ENCODE results near the gene PRKN.

Gene PRKN

GRCh38 chr6:162438980-162439379 lies 288.6 kb downstream of the PRKN start:
- TF ChIP-seq ZNF384 (IDR thresholded peaks at IDR 0.05) (no peak), L3MBTL2 (conservative IDR thresholded peaks at IDR 0.05) (no peak), SP1 (IDR thresholded peaks at IDR 0.05) (no peak), CTBP1 (IDR thresholded peaks at IDR 0.05; ENCODE audit: borderline replicate concordance) (no peak), SUZ12 (IDR thresholded peaks at IDR 0.05) (no peak), HDGF (IDR thresholded peaks at IDR 0.05; ENCODE audit: borderline replicate concordance) (no peak), LEF1 (IDR thresholded peaks at IDR 0.05; ENCODE audit: borderline replicate concordance) (no peak), ARNT (IDR thresholded peaks at IDR 0.05) (no peak), BHLHE40 (IDR thresholded peaks at IDR 0.05; ENCODE audit: borderline replicate concordance) (no peak), ELF4 (IDR thresholded peaks at IDR 0.05) (no peak), TARDBP (IDR thresholded peaks at IDR 0.05) (no peak)
- DNase-seq (ENCODE audit: extremely low spot score): no peak
- ChIA-PET CTCF (no interaction called here), POLR2A (no interaction called here)

- CTCF ChIA-PET: no interaction called here
- no peak for TF ChIP-seq CTBP1 (IDR thresholded peaks at IDR 0.05; ENCODE audit: borderline replicate concordance)
- TF ChIP-seq BHLHE40 (IDR thresholded peaks at IDR 0.05; ENCODE audit: borderline replicate concordance): no peak
- TF ChIP-seq ELF4 (IDR thresholded peaks at IDR 0.05): no peak
- TF ChIP-seq L3MBTL2 (conservative IDR thresholded peaks at IDR 0.05): no peak
- TF ChIP-seq LEF1 (IDR thresholded peaks at IDR 0.05; ENCODE audit: borderline replicate concordance): no peak
- TF ChIP-seq SP1 (IDR thresholded peaks at IDR 0.05): no peak
- no peak for TF ChIP-seq FOXA1 (IDR thresholded peaks at IDR 0.05)
- TF ChIP-seq NFRKB (IDR thresholded peaks at IDR 0.05): no peak
- TF ChIP-seq TARDBP (IDR thresholded peaks at IDR 0.05): no peak
- TF ChIP-seq PKNOX1 (IDR thresholded peaks at IDR 0.05): no peak
- TF ChIP-seq SUZ12 (IDR thresholded peaks at IDR 0.05): no peak
- no peak for TF ChIP-seq ZNF384 (IDR thresholded peaks at IDR 0.05)
- no peak for TF ChIP-seq HDGF (IDR thresholded peaks at IDR 0.05; ENCODE audit: borderline replicate concordance)
- TF ChIP-seq ARNT (IDR thresholded peaks at IDR 0.05): no peak
- POLR2A ChIA-PET: no interaction called here
- no peak for DNase-seq (ENCODE audit: extremely low spot score)
These were observed 292.5 kb downstream of the PRKN start for GRCh38 chr6:162435071-162435470.

GRCh38 chr6:162421004-162421403 lies 306.6 kb downstream of the PRKN start:
- ChIA-PET POLR2A (no interaction called here), CTCF (no interaction called here)
- DNase-seq (ENCODE audit: extremely low spot score): no peak
- no peak for TF ChIP-seq FOXK2 (IDR thresholded peaks at IDR 0.05)
- TF ChIP-seq FOXM1 (IDR thresholded peaks at IDR 0.05; ENCODE audit: borderline replicate concordance): no peak
- TF ChIP-seq ELF4 (IDR thresholded peaks at IDR 0.05): no peak
- TF ChIP-seq FOXA1 (IDR thresholded peaks at IDR 0.05): no peak
- TF ChIP-seq NFRKB (IDR thresholded peaks at IDR 0.05): no peak
- no peak for TF ChIP-seq CTBP1 (IDR thresholded peaks at IDR 0.05; ENCODE audit: borderline replicate concordance)
- no peak for TF ChIP-seq HDGF (IDR thresholded peaks at IDR 0.05; ENCODE audit: borderline replicate concordance)
- no peak for TF ChIP-seq BHLHE40 (IDR thresholded peaks at IDR 0.05; ENCODE audit: borderline replicate concordance)
- no peak for TF ChIP-seq L3MBTL2 (conservative IDR thresholded peaks at IDR 0.05)
- TF ChIP-seq ARNT (IDR thresholded peaks at IDR 0.05): no peak
- no peak for TF ChIP-seq TARDBP (IDR thresholded peaks at IDR 0.05)
- no peak for TF ChIP-seq PKNOX1 (IDR thresholded peaks at IDR 0.05)
- no peak for TF ChIP-seq ZNF384 (IDR thresholded peaks at IDR 0.05)
- no peak for TF ChIP-seq SP1 (IDR thresholded peaks at IDR 0.05)
- no peak for TF ChIP-seq SUZ12 (IDR thresholded peaks at IDR 0.05)

GRCh38 chr6:162416831-162417537 lies 310.6 kb downstream of the PRKN start:
- ChIA-PET CTCF (no interaction called here), POLR2A (no interaction called here)
- no peak for DNase-seq (ENCODE audit: extremely low spot score)
- no peak for TF ChIP-seq ZNF384 (IDR thresholded peaks at IDR 0.05)

GRCh38 chr6:162416307-162416706 lies 311.3 kb downstream of the PRKN start:
- POLR2A ChIA-PET: no interaction called here
- no peak for DNase-seq (ENCODE audit: extremely low spot score)
- no peak for TF ChIP-seq HDGF (IDR thresholded peaks at IDR 0.05; ENCODE audit: borderline replicate concordance)
- no peak for TF ChIP-seq LEF1 (IDR thresholded peaks at IDR 0.05; ENCODE audit: borderline replicate concordance)
- TF ChIP-seq ARNT (IDR thresholded peaks at IDR 0.05): no peak
- TF ChIP-seq PKNOX1 (IDR thresholded peaks at IDR 0.05): no peak
- TF ChIP-seq FOXM1 (IDR thresholded peaks at IDR 0.05; ENCODE audit: borderline replicate concordance): no peak
- TF ChIP-seq ELF4 (IDR thresholded peaks at IDR 0.05): no peak
- TF ChIP-seq ZNF384 (IDR thresholded peaks at IDR 0.05): no peak
- TF ChIP-seq BHLHE40 (IDR thresholded peaks at IDR 0.05; ENCODE audit: borderline replicate concordance): no peak
- TF ChIP-seq NFRKB (IDR thresholded peaks at IDR 0.05): no peak
- TF ChIP-seq L3MBTL2 (conservative IDR thresholded peaks at IDR 0.05): no peak
- no peak for TF ChIP-seq CTBP1 (IDR thresholded peaks at IDR 0.05; ENCODE audit: borderline replicate concordance)
- no peak for TF ChIP-seq TARDBP (IDR thresholded peaks at IDR 0.05)
- TF ChIP-seq FOXK2 (IDR thresholded peaks at IDR 0.05): no peak
- TF ChIP-seq FOXA1 (IDR thresholded peaks at IDR 0.05): no peak
- no peak for TF ChIP-seq SP1 (IDR thresholded peaks at IDR 0.05)
- CTCF ChIA-PET: no interaction called here

All from HEK293T (cell line).